Renal cortical epithelial cell (primary cell): ENCODE results near the gene ARID3A. TPM values are rescaled to one million over a fixed set of nuclear protein-coding genes. Genes with fewer than 3 reads are reported as not detected.
A peak's percentile ranks its signal among the peaks of the same experiment; 100 is the strongest.

Experiments
- DNase-seq: peaks from one replicate; pipeline ENCODE4 v3.0.0-alpha.2; 2011; ENCODE audit warnings: low read depth
- total RNA-seq: library from RNA; depleted of rRNA; stranded (reverse); fragments of >200 nt; gene quantifications from 2 replicates; pipeline ENCODE4 v1.2.3, GENCODE V29; 2014

Gene ARID3A
- total RNA-seq, 1 donor from 2014 or later = 9.5 TPM

- no peak for DNase-seq
Observed at GRCh38 chr19:963486-963951, 37.7 kb downstream of the ARID3A start.

GRCh38 chr19:964116-964520 is 38.3 kb downstream of the ARID3A start:
- DNase-seq = no peak

GRCh38 chr19:964761-965694 is 39.2 kb downstream of the ARID3A start:
- no peak for DNase-seq

- DNase-seq = no peak
Observed at GRCh38 chr19:966485-967088, 40.8 kb downstream of the ARID3A start.

- DNase-seq = no peak
Observed at GRCh38 chr19:970695-971094, 44.9 kb downstream of the ARID3A start.

- no peak for DNase-seq
Observed at GRCh38 chr19:971795-972194, 46.0 kb downstream of the ARID3A start.

GRCh38 chr19:972281-972680 is 46.4 kb downstream of the ARID3A start:
- no peak for DNase-seq

GRCh38 chr19:973726-974563 is 48.1 kb downstream of the ARID3A start:
- DNase-seq = no peak

GRCh38 chr19:974564-975257 is 48.9 kb downstream of the ARID3A start:
- DNase-seq = no peak

GRCh38 chr19:976476-976875 is 50.6 kb downstream of the ARID3A start:
- DNase-seq = no peak

- DNase-seq = no peak
Observed at GRCh38 chr19:977058-977464, 51.2 kb downstream of the ARID3A start.

GRCh38 chr19:979318-979741 is 53.5 kb downstream of the ARID3A start:
- no peak for DNase-seq

GRCh38 chr19:980133-980998 is 54.5 kb downstream of the ARID3A start:
- peak; percentile 35 for DNase-seq

- no peak for DNase-seq
Observed at GRCh38 chr19:982567-983170, 56.8 kb downstream of the ARID3A start.

GRCh38 chr19:984165-984967 is 58.5 kb downstream of the ARID3A start, which contains the start of gene WDR18:
Gene WDR18 (plus strand): TSS chr19:984345. CDS start chr19:984354, 9 bp downstream.
- peak; percentile 55 for DNase-seq

GRCh38 chr19:986083-986482 is 60.2 kb downstream of the ARID3A start:
- DNase-seq = no peak

- no peak for DNase-seq
Observed at GRCh38 chr19:988081-988480, 62.2 kb downstream of the ARID3A start.

- no peak for DNase-seq
Observed at GRCh38 chr19:988510-988909, 62.7 kb downstream of the ARID3A start.
